ENCODE data around the gene ZBTB7C. TPM values are rescaled to one million over a fixed set of nuclear protein-coding genes. Genes with fewer than 3 reads are reported as not detected.

ZBTB7C gene
- polyA plus RNA-seq, 1 experiment: not detected

- ChIA-PET CTCF (no interaction called here), POLR2A (no interaction called here)
- no peak for TF ChIP-seq CTCF (IDR thresholded peaks at IDR 0.05; ENCODE audit: insufficient read depth, low read depth, low read length)
- H3K27me3 ChIP-seq (ENCODE audit: control insufficient read depth, insufficient read depth, low read length): peaks cover 2% of the 10 kb centered on the region
- DNase-seq (ENCODE audit: low read depth): no peak
- no peaks in the 10 kb centered on the region for H3K36me3 ChIP-seq (ENCODE audit: control insufficient read depth, insufficient read depth, low read length)
- no peak overlapping the region for H3K4me3 ChIP-seq (ENCODE audit: low read depth, low read length)
These were observed 370.5 kb downstream of the ZBTB7C start for GRCh38 chr18:48038636-48039035.

- DNase-seq (ENCODE audit: low read depth): no peak
- Histone ChIP-seq H3K36me3 (ENCODE audit: control insufficient read depth, insufficient read depth, low read length) (no peaks in the 10 kb centered on the region), H3K27me3 (ENCODE audit: control insufficient read depth, insufficient read depth, low read length) (peaks cover 2% of the 10 kb centered on the region), H3K4me3 (ENCODE audit: low read depth, low read length) (no peak overlapping the region)
- 0 out of 2 replicates have a peak, but pooled peaks have one; percentile 14 for TF ChIP-seq CTCF (IDR thresholded peaks at IDR 0.05; ENCODE audit: insufficient read depth, low read depth, low read length)
- CTCF ChIA-PET: no interaction called here
- POLR2A ChIA-PET: no interaction called here
These were observed 371.5 kb downstream of the ZBTB7C start for GRCh38 chr18:48037481-48038271.

- H3K27me3 ChIP-seq (ENCODE audit: control insufficient read depth, insufficient read depth, low read length): peaks cover 2% of the 10 kb centered on the region
- H3K36me3 ChIP-seq (ENCODE audit: control insufficient read depth, insufficient read depth, low read length): no peaks in the 10 kb centered on the region
- POLR2A ChIA-PET: no interaction called here
- CTCF ChIA-PET: interaction anchor here (0.7 kb wide), 1 partner anchor 410 kb away, joined by 3 read pairs; no protein-coding TSS in a partner anchor
- H3K4me3 ChIP-seq (ENCODE audit: low read depth, low read length): no peak overlapping the region
- no peak for TF ChIP-seq CTCF (IDR thresholded peaks at IDR 0.05; ENCODE audit: insufficient read depth, low read depth, low read length)
- DNase-seq (ENCODE audit: low read depth): no peak
These were observed 372.4 kb downstream of the ZBTB7C start for GRCh38 chr18:48036641-48037421.

GRCh38 chr18:48036226-48036625, 373.0 kb downstream of the ZBTB7C start:
- no peak for DNase-seq (ENCODE audit: low read depth)
- CTCF ChIA-PET: interaction anchor here (0.7 to 1.5 kb wide), 2 partner anchors 411 kb away, joined by 3 to 6 read pairs; no protein-coding TSS in a partner anchor

More at GRCh38 chr18:48036226-48036625, 373.0 kb downstream of the ZBTB7C start:
- Histone ChIP-seq H3K36me3 (ENCODE audit: control insufficient read depth, insufficient read depth, low read length) (no peaks in the 10 kb centered on the region), H3K27me3 (ENCODE audit: control insufficient read depth, insufficient read depth, low read length) (peaks cover 2% of the 10 kb centered on the region), H3K4me3 (ENCODE audit: low read depth, low read length) (no peak overlapping the region)
- no peak for TF ChIP-seq CTCF (IDR thresholded peaks at IDR 0.05; ENCODE audit: insufficient read depth, low read depth, low read length)
- POLR2A ChIA-PET: no interaction called here
